Cerebellar cortex (tissue), 1 donor: ENCODE data around the gene GNG11.

Experiments used
- DNase-seq: peaks from one replicate; pipeline ENCODE4 v3.0.0-alpha.2; 2015; ENCODE audit warnings: low spot score

GNG11 gene

DNA sequence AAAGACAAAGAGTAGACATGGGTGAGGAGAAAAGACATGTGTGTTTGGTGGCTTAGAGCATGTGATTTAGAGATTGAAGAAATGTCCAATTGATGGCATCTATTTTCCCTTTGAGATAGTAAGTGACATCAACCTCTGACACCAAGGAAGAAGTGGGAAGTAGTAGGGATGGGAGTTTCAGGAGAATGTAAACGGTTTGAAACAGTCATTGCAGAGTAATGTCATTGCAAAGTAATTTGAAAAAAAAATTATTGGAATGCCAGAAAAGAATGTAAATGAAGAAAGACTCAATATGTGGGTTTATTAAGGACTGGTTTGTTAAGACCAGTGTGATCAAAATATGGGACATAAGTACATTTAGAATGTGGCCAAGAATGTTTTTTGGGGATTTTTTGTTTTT lies 26.6 kb downstream of the GNG11 start:
- no peak for DNase-seq

DNA sequence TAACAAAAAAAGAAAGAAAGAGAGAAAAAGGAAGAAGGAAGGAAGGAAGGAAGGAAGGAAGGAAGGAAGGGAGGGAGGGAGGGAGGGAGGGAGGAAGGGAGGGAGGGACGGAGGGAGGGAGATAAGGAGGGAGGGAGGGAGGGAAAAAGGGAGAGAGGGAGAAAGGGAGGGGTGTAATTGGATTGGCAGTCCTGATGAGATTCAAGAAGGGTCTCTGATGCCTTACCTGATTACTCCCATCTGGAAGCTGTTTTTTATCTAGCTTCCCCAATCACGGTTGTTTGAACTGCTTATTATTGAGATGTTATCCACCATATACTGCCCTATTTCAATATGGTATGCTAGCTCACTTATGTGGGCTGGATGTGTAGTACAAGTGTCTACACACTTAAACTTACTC lies 27.3 kb downstream of the GNG11 start:
- DNase-seq = no peak

DNA sequence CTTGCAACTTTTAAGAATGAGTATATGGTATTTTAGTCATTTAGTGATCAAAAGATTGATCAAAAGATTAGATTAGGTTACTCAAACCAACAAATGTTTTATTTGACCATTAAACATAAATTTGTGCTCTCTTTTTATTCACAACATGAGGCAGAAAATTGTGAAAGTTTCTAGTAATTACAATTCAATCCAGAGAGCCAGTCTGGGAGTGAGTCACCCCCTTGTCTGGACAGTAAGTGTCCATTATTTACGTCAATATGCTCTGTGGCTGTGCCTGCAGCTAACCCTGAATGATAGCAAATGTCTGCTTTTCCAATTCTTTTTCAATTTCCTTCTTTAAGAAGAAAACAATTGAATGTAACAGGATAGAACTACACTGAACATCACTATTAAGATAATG lies 27.9 kb downstream of the GNG11 start:
- DNase-seq = no peak

DNA sequence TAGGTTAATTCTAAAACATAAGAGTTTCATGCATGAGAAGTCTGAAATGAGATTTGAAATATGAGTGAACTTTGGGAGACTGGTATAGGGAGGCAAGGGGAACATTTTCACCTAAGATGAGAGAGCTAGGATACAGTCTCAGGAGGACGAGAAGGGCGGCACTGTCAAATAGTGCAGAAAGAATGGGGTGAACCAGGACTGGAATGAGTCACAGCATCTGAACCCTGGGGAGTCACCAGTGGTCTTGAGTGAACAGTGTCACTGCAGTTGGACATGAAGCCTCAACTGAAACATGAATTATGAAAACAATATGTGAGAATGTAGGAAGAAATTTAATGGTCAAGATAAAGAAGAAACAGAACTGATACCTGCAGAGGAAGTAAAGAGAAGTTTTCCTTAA lies 33.8 kb downstream of the GNG11 start:
- DNase-seq = no peak

DNA sequence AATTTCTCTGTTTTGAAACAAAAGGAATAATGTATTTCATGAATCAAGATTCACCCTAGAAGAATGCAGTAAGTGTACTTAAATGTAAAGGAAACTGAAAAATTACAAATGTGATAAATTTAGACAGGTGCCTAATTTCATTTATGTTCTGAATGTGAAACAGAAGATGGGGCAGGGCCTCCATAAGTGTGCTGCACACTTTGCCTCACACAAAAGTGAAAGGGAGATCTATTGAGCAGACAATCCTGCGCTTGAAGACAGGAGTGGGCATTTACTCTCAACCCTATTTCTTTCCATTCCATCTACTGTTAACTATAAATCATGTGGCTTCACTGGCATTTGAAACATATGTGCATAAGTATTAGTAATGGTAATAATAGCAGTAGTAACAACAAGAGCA lies 36.2 kb downstream of the GNG11 start:
- no peak for DNase-seq

DNA sequence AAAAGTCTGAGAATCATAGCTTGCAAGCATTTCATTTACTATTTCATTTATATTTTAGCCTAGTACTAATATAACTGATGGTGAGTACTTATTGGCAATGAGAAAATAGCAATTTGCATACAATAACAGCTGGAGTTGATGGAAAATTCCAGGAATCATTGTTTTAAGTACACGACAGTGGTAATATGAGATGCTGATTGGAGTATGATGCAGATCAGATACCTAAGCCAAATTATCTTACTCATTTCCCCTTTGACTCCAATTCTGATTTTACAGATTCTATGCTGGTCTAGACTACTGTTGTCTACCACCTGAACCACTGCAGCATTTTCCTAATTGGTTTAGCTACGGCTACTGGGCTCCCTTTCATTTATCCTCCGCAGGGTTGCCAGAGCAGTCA lies 36.7 kb downstream of the GNG11 start:
- no peak for DNase-seq

- no peak for DNase-seq
Measured at GRCh38 chr7:93958651-93959050, 37.1 kb downstream of the GNG11 start.

- DNase-seq = no peak
Measured at GRCh38 chr7:93960986-93961385, 39.5 kb downstream of the GNG11 start.

GRCh38 chr7:93964262-93964661 lies 42.7 kb downstream of the GNG11 start:
- no peak for DNase-seq

DNA sequence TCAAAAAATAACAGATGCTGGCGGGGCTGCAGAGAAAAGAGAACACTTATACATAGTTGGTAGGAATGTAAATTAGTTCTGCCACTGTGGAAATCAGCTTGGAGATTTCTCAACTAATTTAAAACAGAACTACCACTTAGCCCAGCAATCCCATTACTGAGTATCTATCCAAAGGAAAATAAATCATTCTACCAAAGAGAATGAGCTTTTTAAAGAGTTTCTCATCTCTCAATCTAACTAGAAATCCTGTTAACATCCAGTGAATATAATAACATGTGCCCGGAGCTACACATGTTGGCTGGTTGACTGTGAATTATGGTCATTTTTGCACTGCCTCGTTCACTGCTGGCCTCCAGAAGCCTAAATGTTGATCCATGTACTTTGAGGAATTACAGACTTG lies 43.3 kb downstream of the GNG11 start:
- DNase-seq = no peak

GRCh38 chr7:93968911-93969620 lies 47.5 kb downstream of the GNG11 start:
- DNase-seq = no peak

DNA sequence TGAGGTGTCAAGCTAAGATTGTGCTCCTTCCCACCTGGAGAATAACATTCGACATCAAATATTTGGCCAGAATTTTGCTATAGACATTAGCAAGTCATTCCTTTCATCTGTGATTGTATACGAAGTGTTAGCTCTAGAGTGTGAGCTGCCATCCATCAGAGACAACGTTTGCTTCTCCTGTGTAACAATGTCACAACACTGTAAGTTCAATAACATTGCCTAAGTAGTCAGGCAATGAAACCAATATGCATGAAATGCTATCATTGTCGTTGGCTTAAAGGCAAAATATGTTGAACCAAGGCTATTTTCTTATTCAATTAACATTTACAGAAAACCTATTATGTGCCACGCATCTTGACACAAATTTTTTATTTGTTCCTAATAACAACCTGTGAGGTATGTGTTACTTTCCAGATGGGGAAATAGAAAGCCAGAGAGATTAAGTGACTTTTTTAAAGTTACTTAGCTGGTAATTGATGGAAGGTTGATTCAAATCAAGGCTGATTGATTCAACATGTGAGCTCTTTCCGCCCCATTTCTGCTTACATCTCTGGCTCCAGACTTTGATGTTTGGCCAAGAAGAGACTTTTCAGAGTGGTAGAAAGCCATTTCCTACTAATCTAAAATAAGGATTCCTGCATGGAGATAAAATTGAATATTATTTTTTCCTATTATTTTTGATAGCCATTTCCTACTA lies 50.6 kb downstream of the GNG11 start:
- no peak for DNase-seq

DNA sequence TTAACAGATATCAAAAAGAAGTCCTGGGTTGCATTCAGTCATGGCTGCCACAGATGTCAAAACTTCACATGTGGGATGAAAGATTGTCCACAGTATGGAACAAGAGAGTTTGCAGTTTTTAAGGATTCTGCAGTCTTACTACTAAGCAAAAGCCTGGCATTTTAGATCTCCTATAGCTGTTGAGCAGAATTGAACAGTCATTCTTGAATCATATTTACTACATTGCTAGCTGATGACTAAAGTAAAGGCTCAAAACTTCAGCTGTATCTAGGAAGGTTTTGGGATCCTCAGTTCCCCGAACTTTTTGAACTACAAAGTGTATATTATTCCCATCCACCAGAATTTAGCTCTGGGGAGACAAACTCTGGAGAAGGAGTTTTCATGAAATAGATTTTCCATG lies 51.6 kb downstream of the GNG11 start:
- DNase-seq = no peak

DNA sequence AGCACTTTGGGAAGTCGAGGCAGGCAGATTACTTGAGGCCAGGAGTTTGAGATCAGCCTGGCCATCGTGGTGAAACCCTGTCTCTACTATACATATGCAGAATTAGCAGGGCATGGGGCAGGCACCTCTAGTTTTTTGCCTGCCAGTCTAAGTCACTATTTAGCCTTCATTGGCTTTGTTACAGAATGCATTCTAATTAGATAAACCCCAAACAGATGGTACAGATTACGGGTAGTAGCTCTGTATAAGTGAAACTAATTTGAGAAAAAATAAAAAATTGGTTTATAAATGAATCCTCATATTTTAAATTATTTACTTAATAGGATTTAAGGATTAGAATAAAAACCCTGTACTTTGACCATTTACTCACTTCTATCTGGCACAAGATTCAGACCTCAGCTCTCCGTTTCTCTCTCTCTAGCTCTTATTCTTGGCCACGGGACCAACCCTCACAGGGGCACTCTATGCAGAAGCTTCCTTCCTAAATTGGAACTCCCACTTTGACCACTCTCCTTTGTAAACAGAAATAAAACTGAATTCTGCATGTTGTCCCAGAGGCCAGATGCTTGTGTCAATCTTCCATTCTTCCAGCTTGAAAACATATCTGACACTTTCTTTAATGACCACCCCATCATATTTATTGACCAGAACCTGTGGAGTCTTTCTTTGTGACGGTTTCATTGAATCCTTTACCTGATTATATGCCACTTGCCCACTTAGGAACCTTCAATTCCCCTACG lies 55.8 kb downstream of the GNG11 start:
- DNase-seq = no peak
